HG03097 (cell line): ENCODE data around the gene TLNRD1.

Experiments
- ATAC-seq: cut with Tn5 transposase; IDR thresholded peaks from one replicate; pipeline ENCODE4 v1.9.1; 2021; ENCODE audit not compliant: unreplicated experiment, low FRiP score

Gene TLNRD1

GRCh38 chr15:81024265-81024872 is 23.6 kb downstream of the TLNRD1 start:
- ATAC-seq, result no peak

DNA sequence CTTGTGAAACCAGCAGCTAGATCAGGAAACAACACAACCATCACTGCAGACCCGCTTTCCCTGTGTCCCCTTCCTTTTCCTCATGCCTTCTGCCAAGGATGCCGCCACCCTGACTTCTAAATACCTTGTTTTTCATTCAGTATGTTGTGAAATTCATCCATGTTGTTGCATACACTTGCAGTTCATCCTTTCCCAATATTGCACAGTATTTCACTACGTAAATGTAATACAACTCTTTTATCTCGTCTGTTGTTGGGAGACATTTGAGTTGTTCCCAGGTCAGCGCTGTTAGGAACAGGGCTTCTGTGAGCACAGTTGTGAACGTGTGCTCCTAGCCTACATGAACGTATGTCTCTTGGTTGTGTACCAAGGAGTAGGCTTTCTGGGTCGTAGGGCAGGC is 24.2 kb downstream of the TLNRD1 start:
- ATAC-seq, result no peak

- ATAC-seq, result no peak
Observed at GRCh38 chr15:81025721-81026370, 25.1 kb downstream of the TLNRD1 start.

DNA sequence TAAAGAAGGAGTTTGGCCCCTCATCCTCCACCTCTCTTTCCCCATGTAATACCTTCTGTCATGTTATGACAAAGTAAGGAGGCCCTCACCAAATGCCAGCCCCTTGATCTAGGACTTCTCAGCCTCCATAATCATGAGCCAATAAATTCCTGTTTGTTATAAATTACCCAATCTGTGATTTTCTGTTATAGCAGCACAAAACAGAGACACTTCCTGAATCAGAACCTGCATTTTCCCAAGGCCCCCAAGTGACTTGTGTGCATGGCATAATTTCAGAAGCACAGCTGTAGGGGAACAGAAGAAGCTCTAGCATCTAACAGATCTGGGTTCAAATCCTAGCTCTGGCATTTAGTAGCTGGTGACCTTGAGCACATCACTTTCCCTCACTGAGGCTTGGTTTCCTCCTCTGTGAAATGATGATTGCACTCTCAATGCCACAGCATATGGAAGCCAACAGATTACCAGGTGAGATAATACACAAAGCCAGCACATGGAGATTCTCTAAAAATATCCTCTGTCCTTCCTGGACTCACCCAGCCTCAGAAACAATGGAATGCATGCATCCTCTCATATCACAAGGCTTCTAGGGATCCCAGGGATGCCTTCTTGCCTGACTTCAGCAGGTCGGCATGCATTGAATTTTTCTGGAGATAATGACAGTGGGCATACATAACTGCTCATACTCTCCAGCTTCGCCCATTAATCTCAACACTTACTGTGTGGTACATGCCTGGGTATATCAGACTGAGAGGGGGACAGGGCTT is 26.3 kb downstream of the TLNRD1 start:
- ATAC-seq, result no peak

DNA sequence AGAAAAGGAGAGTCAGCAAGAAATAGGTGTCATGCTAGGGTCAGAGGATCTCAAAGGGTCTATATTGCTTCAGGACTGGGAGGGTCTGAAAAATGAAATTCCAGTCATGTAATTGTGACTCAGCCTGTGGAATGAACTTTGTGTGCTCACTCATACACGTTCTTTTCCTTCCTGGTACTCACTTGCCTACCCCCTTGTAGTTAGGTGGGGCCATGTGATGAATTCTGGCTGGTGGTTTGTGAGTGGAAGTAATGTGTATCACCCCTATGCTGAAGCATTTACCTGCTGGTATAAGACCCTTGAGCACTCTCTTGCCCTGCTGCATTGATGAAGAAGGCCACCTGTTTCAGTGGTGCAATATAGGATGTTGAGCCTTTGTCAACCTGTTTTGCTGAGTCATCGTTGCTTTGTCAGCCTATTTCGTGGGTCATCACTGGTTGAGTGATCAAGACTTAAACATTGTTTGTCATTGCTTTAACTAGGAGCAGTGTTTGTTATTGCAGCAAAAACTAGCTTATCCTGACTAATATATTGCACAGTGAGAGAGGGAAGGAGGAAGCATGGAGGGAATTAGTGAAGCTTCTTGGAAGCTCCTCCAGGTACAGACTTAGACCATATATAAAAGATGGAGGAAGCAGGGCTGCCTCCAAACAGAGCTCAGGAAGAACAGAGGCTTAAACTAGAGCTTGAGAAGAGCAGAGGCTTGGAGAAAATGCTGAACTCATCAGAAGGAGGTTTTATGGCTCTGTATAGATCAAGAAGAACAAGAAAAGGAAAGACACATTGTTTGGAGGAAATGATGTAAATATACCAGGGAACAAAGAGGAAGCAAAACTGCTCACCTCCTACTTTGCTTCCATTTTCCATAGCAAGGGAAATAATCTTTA is 28.9 kb downstream of the TLNRD1 start:
- no peak for ATAC-seq

GRCh38 chr15:81030301-81030750 is 29.6 kb downstream of the TLNRD1 start:
- ATAC-seq, result no peak

GRCh38 chr15:81031203-81031602 is 30.5 kb downstream of the TLNRD1 start:
- no peak for ATAC-seq

DNA sequence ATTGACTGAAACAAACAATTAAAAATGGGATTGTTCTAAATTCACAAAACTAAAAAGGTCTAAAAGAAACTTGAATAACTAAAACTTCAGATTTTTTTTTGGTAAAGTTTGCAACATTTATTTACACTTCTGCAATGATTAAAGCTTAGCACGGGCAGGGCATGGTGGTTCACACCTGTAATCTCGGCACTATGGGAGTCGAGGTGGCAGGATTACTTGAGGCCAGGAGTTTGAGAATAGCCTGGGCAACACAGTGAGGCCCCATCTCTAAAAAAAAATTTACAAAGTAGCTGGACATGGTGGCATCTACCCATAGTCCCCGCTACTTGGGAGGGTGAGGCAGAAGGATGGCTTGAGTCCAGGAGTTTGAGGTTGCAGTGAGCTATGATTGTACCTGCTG is 31.6 kb downstream of the TLNRD1 start:
- no peak for ATAC-seq

- ATAC-seq, result no peak
Observed at GRCh38 chr15:81032818-81033217, 32.1 kb downstream of the TLNRD1 start.

- no peak for ATAC-seq
Observed at GRCh38 chr15:81033508-81033907, 32.8 kb downstream of the TLNRD1 start.

GRCh38 chr15:81037952-81038743 is 37.4 kb downstream of the TLNRD1 start:
- no peak for ATAC-seq

DNA sequence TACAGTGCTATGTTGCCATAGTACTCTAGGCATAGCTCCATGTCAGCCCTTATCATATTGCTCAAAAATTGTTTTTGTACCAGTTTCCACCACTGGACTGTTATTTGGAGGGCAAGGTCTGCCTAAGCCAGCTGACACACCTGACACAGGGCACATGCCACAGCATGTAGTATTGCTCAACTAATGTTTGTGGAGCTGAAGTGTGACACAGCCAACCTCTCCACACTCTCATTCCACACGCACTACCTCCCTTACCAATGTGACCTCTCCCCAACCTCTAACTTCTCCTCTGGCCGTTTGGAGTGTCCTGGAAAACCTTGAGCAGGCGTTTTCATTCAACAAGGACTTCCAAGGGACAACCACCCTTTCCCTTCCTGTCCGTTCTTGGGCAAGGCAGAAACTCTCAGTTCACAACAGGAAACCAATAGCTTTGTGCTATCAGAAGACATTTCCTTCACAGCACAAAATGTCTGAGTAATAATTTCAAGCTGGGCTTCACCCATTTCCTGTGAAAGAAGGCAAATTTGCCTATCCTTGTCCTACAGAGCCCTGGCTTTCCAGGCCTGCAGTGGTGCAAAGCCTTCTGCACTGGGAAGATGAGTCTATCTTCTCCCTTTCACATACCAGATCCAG is 38.4 kb downstream of the TLNRD1 start:
- ATAC-seq, result no peak

DNA sequence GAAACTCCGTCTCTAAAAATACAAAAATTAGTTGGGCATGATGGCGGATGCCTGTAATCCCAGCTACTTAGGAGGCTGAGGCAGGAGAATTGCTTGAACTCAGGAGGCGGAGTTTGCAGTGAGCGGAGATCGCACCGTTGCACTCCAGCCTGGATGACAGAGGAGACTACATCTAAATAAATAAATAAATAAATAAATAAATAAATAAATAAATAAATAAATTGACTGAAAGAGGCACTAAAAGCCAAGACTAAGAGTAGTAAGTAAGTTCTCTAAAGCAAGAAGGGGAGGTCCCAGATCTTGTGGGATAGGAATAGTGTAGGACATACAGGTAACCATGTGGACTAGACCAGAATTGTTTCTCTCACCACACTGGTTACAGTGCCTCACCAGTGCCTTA is 40.0 kb downstream of the TLNRD1 start:
- no peak for ATAC-seq

GRCh38 chr15:81043281-81043934 is 42.7 kb downstream of the TLNRD1 start:
- ATAC-seq, result no peak

DNA sequence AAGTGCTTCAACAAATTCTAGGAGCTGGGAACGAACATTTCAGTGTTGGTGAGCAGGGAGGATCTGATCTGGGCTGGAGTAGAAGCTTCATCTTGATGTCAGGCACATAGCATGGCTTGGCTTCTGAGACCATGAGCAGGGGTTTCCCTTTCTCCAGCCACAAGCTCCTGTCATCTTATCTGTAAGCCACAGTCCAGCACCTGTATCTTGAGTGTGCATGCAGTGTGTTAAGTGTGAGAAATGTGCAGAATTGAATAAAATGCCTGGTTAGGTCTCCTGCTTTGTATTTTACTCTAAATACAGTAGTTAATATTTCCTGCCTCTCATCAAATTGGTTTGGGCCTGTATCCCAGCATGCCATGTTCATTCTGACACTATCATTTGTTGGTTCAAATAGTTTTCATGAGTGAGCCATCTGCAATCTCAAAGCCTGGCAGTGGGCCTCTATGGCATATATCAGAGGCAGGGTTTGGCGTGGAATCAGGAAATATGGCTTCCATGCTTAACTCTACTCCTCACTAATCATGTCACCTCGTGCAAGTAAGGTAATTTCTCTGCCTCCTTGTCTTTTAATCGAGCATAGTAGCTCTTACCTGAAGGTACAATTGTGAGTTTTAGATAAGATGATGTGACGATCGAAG is 43.3 kb downstream of the TLNRD1 start:
- no peak for ATAC-seq

GRCh38 chr15:81046290-81046689 is 45.6 kb downstream of the TLNRD1 start:
- no peak for ATAC-seq

GRCh38 chr15:81047928-81048327 is 47.2 kb downstream of the TLNRD1 start:
- no peak for ATAC-seq

DNA sequence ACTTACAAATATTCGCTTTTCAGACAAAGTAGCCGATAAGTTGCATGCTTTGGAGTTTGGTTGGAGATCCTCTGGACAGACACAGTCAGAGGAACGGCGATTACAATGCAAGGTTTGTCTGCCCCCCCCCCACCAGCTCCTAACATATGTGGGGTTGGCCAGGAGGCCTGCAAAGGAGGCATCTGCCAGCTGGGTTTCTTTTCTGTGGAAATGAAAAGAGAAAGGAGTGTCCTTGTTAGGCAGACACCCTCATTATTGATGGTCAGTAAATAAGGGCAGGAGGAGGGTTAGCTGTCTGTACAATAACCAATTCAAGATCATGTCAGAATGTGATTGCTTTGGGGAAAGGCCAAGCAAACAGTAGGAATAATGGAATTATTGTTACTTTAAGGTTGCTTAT is 49.1 kb downstream of the TLNRD1 start:
- ATAC-seq, result no peak

- ATAC-seq, result no peak
Observed at GRCh38 chr15:81050259-81050658, 49.5 kb downstream of the TLNRD1 start.
